HCT116 (cell line): ENCODE measurements around the gene GAMT. TPM values are rescaled to one million over a fixed set of nuclear protein-coding genes. Genes with fewer than 3 reads are reported as not detected.

Experiments used
- ATAC-seq: fragments of 200-7000 bp; cut with Tn5 transposase; 2 replicates; pipeline ENCODE4 v1.9.1; 2020; ENCODE audit warnings: mild to moderate bottlenecking, moderate library complexity
- BruUV-seq: library from RNA; stranded (reverse); fragments of 400-500 nt; replicated peaks from 2 replicates; lab custom pipeline; 2021; lab: Mats Ljungman, UMichigan
- CTCF ChIA-PET: fragments of 300-600 bp; sonication (Branson Sonifier 250); formaldehyde crosslinking; loops from one replicate; lab custom pipeline; 2021; ENCODE audit warnings: antibody characterized with exemption; lab: Charles Lee
- POLR2A ChIA-PET: fragments of 300-600, 350-600 bp; sonication (Branson Sonifier 250); formaldehyde crosslinking; loops from one replicate; lab custom pipeline; 2021; ENCODE audit warnings: antibody characterized with exemption; lab: Charles Lee
- RAD21 ChIA-PET, 2 experiments: fragments of 300-600 bp; sonication (Branson Sonifier 250); formaldehyde crosslinking; loops; one replicate each; lab custom pipeline; 2023; ENCODE audit warnings: low total read pairs in 2 of 2; ENCODE audit not compliant: uncharacterized antibody in 2 of 2, unreplicated experiment in 2 of 2, low non-redundant PET in 1 of 2; lab: Charles Lee
- DNase-seq: peaks from one replicate; pipeline ENCODE4 v3.0.0-alpha.2; 2010; ENCODE audit warnings: low read depth, low spot score
- H2AFZ ChIP-seq: fragments of 200-600 bp; shearing (Covaris generic), sonication (generic); 2 replicates; pipeline ENCODE4 v1.6.1; 2017; ENCODE audit warnings: low read depth, mixed run types, mixed read lengths, antibody characterized with exemption, low read length; ENCODE audit not compliant: poor library complexity, severe bottlenecking
- H3K27ac ChIP-seq: 2 replicates; pipeline ENCODE4 v1.5.1; 2012; ENCODE audit warnings: low read depth, low read length
- H3K27me3 ChIP-seq: fragments of 200-600 bp; sonication (generic); 2 replicates; pipeline ENCODE4 v1.6.1; 2016; ENCODE audit warnings: mixed run types, low read length, mixed read lengths; ENCODE audit not compliant: insufficient read depth
- H3K36me3 ChIP-seq, 2 experiments: fragments of 200-500 bp in 1 of 2; fragments of 200-600 bp in 1 of 2; sonication (Bioruptor generic) in 1 of 2; sonication (generic) in 1 of 2; 2 replicates each; pipeline versions ENCODE4 v1.5.1 to v1.6.1; 2014 to 2016; ENCODE audit warnings: low read length in 2 of 2, inconsistent platforms in 1 of 2, mixed read lengths in 1 of 2, mixed run types in 1 of 2; ENCODE audit not compliant: insufficient read depth in 2 of 2, control insufficient read depth in 1 of 2
- H3K4me1 ChIP-seq, 2 experiments: fragments of 200-600 bp in 1 of 2; sonication (generic) in 1 of 2; 2 replicates each; pipeline versions ENCODE4 v1.5.1 to v1.6.1; 2012 to 2017; ENCODE audit warnings: low read length in 2 of 2, inconsistent platforms in 1 of 2, mild to moderate bottlenecking in 1 of 2, mixed read lengths in 1 of 2, mixed run types in 1 of 2, moderate library complexity in 1 of 2; ENCODE audit not compliant: insufficient read depth in 2 of 2, control insufficient read depth in 1 of 2
- H3K4me2 ChIP-seq: fragments of 200-600 bp; sonication (generic); 2 replicates; pipeline ENCODE4 v1.6.1; 2017; ENCODE audit warnings: mixed run types, low read length, mixed read lengths
- H3K4me3 ChIP-seq, 2 experiments: fragments of 200-600 bp in 1 of 2; sonication (generic) in 1 of 2; replicated peaks in 1 of 2; 2 replicates each; pipeline ENCODE4 v1.5.1; 2011 to 2016; ENCODE audit warnings: low read length in 2 of 2, control low read depth in 1 of 2, low read depth in 1 of 2, mild to moderate bottlenecking in 1 of 2, mixed read lengths in 1 of 2, mixed run types in 1 of 2
- H3K79me2 ChIP-seq: fragments of 200-600 bp; sonication (generic); 2 replicates; pipeline ENCODE4 v1.6.1; 2017; ENCODE audit warnings: mild to moderate bottlenecking, mixed run types, low read length, moderate library complexity, mixed read lengths; ENCODE audit not compliant: insufficient read depth
- H3K9ac ChIP-seq: fragments of 200-600 bp; sonication (generic); 2 replicates; pipeline ENCODE4 v1.6.1; 2016; ENCODE audit warnings: low read length, mixed read lengths
- H3K9me2 ChIP-seq: fragments of 200-600 bp; sonication (generic), shearing (Covaris generic); 2 replicates; pipeline ENCODE4 v1.6.1; 2017; ENCODE audit warnings: mixed run types, mild to moderate bottlenecking, moderate library complexity; ENCODE audit not compliant: insufficient read depth
- H3K9me3 ChIP-seq, 2 experiments: fragments of 200-500 bp in 1 of 2; fragments of 200-600 bp in 1 of 2; sonication (Bioruptor generic) in 1 of 2; sonication (generic) in 1 of 2; 2 replicates each; pipeline ENCODE4 v1.6.1; 2014 to 2017; ENCODE audit warnings: low read length in 2 of 2, mixed read lengths in 2 of 2, inconsistent platforms in 1 of 2, low read depth in 1 of 2, mild to moderate bottlenecking in 1 of 2, mixed run types in 1 of 2, moderate library complexity in 1 of 2; ENCODE audit not compliant: control insufficient read depth in 1 of 2, insufficient read depth in 1 of 2
- H4K20me1 ChIP-seq: fragments of 200-600 bp; sonication (generic), shearing (Covaris generic); 2 replicates; pipeline ENCODE4 v1.6.1; 2017; ENCODE audit warnings: mixed run types, mild to moderate bottlenecking, moderate library complexity; ENCODE audit not compliant: insufficient read depth
- ELF1 ChIP-seq: IDR thresholded peaks from 2 replicates; pipeline ENCODE4 v1.6.1; 2012; ENCODE audit warnings: low read depth, borderline replicate concordance
- POLR2AphosphoS5 ChIP-seq: IDR thresholded peaks from 2 replicates; pipeline ENCODE4 v1.6.1; 2011; ENCODE audit warnings: mild to moderate bottlenecking, low read depth, low read length, moderate library complexity
- YY1 ChIP-seq: IDR thresholded peaks from 2 replicates; pipeline ENCODE4 v1.6.1; 2011; ENCODE audit warnings: low read length, low read depth, moderate library complexity, mild to moderate bottlenecking; ENCODE audit not compliant: insufficient replicate concordance; ENCODE audit errors: extremely low read depth
- ZFX ChIP-seq: fragments of 450-650 bp; IDR thresholded peaks from 2 replicates; pipeline ENCODE4 v1.6.1; 2017
- intact Hi-C: fragments of 100-400 bp; cut with micrococcal nuclease; formaldehyde crosslinking; loops from 2 replicates; pipeline ENCODE4 v1.10.0; 2022
- total RNA-seq: library from RNA; stranded (reverse); gene quantifications from one replicate; pipeline ENCODE4 v1.2.1, GENCODE V29; 2021; ENCODE audit not compliant: unreplicated experiment
- TF ChIP-seq, protein P1 (sequence below): IDR thresholded peaks from 2 replicates; pipeline ENCODE4 v1.6.1; 2012

Gene GAMT
- total RNA-seq, 1 experiment from 2014 or later: 102 TPM

DNA sequence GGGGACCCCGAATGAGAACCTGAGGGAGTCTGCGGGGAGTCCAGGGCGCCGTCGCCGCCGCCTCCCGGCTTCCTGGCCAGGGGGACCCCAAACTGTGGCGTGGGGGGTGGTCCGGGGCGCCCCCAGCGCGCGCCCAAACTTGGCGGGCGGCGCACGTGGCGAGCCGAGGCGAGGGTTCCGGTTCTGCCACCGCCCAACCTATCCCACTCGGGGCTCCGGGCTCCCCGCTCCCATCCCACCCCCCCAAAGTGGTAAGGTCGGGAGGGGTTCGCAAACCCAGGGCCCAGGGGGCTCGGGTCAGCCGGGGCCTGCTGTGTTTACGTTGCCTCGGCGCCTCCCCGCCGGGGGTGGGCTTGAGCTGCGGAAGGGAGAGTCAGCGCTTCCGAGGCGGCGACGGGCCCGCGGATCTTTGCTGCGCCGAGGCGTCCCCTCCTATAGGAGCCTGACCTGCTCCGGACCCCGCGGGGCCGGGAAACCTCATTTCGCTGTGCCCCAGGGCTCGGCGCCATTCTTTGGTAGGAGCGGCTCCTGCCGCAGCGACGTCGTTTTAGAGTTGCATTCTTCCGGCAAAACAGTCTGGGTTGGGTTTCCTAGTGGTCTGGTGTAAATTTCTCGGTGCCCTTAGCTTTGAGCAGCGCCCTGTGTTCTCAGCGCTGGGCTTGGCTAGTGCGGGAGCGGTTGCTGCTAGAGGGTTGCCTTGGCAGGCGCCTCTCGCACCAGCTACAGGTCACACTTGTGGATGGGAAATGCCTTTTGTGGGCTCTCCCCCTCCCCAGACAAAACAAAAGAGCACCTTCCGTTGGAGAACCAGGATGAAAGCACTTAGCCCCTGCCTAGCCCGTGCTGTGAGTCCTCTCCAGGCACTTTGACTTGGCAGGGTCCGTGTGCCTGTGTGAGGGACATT is 7.2 kb upstream of the GAMT start:
- RAD21 ChIA-PET: no interaction called here
- ATAC-seq (no peak), DNase-seq (no peak)
- intact Hi-C loops: loop anchor here (10.0 kb wide), 1 partner anchor 134 kb away; the partner anchor contains the start of gene FAM174C
- POLR2A ChIA-PET: no interaction called here
- Histone ChIP-seq H3K9me2 (no peaks in the 10 kb centered on the region), H3K4me2 (peak overlapping the region; percentile 78), H3K9ac (peak overlapping the region; percentile 99), H3K79me2 (peaks cover 59% of the 10 kb centered on the region), H3K27ac (peak overlapping the region; percentile 98), H4K20me1 (peaks cover 28% of the 10 kb centered on the region; the same call in 1 of the 2 replicates), H3K4me3 (peak overlapping the region; percentile 59 to 68), H3K4me1 (peaks cover 19 to 50% of the 10 kb centered on the region in 2 experiments), H3K27me3 (no peaks in the 10 kb centered on the region), H3K9me3 (no peaks in the 10 kb centered on the region), H2AFZ (no peak overlapping the region), H3K36me3 (peaks cover 2 to 41% of the 10 kb centered on the region in 2 experiments; a peak in 2 of 4 replicates)
- CTCF ChIA-PET: no interaction called here
- TF ChIP-seq ELF1 (no peak), POLR2AphosphoS5 (0 out of 2 replicates have a peak, but pooled peaks have one; percentile 5)
- TF ChIP-seq, protein P1, sequence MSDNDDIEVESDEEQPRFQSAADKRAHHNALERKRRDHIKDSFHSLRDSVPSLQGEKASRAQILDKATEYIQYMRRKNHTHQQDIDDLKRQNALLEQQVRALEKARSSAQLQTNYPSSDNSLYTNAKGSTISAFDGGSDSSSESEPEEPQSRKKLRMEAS: peak; percentile 53; the same call in 1 of the 2 replicates
- BruUV-seq: TSS peak; percentile 69

DNA sequence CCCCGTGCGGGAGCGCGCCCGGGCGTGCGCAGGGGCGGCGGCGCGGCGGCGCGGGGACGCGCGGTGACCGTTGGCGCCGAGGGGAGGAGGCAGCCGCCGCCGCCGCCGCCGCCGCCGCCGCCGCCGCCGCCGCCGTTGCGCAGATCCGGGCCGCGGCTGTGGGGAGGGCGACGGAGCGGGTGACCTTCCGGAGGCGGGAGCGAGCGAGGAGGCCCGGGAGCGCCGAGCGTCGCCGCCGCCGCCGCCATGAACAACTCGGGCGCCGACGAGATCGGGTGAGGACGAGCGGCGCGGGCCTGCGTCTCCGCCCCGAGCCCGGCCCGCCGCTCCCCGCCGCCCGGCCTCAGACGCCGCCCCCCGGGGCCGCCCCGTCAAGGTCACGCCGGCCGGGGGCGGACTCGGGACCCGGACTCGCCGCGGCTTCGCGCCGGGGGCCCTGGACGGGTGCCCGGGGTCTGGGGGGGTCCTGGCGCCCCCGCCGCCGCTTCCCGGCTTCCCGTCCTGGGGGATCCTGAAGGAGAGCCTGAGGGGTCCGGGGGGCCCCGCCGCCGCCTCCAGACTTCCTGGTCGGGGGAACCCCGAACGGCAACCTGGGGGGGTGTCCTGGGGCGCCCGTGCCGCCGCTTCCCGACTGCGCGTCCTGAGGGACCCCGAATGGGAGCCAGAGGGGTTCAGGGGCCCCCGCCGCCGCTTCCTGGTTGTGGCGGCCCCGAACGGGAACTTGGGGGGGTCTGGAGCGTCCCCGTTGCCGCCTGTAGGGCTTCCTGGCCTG is 6.4 kb upstream of the GAMT start, which contains the start of gene DAZAP1:
TSS of gene DAZAP1 (plus strand) at position 59 of the 772 bp plus-strand sequence. CDS start at position 247, 188 bp downstream.
- CTCF ChIA-PET: no interaction called here
- POLR2A ChIA-PET: no interaction called here
- H3K36me3 ChIP-seq: peaks cover 2 to 33% of the 10 kb centered on the region in 2 experiments; a peak in 2 of 4 replicates

More for the DNA sequence above, 6.4 kb upstream of the GAMT start, which contains the start of gene DAZAP1:
- H3K4me1 ChIP-seq: peaks cover 20 to 50% of the 10 kb centered on the region in 2 experiments
- H3K27ac ChIP-seq: peak within 1 kb of the TSS; percentile 98
- peaks cover 50% of the 10 kb centered on the region for H3K79me2 ChIP-seq
- peak; percentile 26 for ATAC-seq
- TF ChIP-seq ZFX (peak; percentile 50; the same call in 1 of the 2 replicates), POLR2AphosphoS5 (0 out of 2 replicates have a peak, but pooled peaks have one; percentile 6), YY1 (no peak)
- TF ChIP-seq, all 23 proteins: peak for 2
- Histone ChIP-seq H3K4me3 (peak within 1 kb of the TSS; percentile 59 to 68), H4K20me1 (peaks cover 28% of the 10 kb centered on the region; the same call in 1 of the 2 replicates), H3K9me2 (no peaks in the 10 kb centered on the region), H3K4me2 (peak within 1 kb of the TSS; percentile 86), H3K9me3 (no peaks in the 10 kb centered on the region), H3K9ac (peak within 1 kb of the TSS; percentile 99), H3K27me3 (no peaks in the 10 kb centered on the region), H2AFZ (no peak within 1 kb of the TSS)
- BruUV-seq: no TSS peak
- RAD21 ChIA-PET: no interaction called here
- DNase-seq: no peak
- intact Hi-C loops: loop anchor here (10.0 kb wide), 1 partner anchor 133 kb away; the partner anchor contains the start of gene FAM174C
